Neural progenitor cell (in vitro differentiated cells): ENCODE data around the gene APLF. TPM values are rescaled to one million over a fixed set of nuclear protein-coding genes. Genes with fewer than 3 reads are reported as not detected.

Experiments
- DNase-seq: peaks from one replicate; pipeline ENCODE4 v3.0.0-alpha.2; 2016; ENCODE audit warnings: low spot score
- H2AFZ ChIP-seq: fragments of 200-600 bp; sonication (generic); replicated peaks from 2 replicates; pipeline ENCODE4 v1.6.1; 2016; ENCODE audit warnings: antibody characterized with exemption
- H3F3A ChIP-seq: fragments of 200-600 bp; sonication (generic); 2 replicates; pipeline ENCODE4 v1.6.1; 2016; ENCODE audit warnings: antibody characterized with exemption, low read depth
- H3K27ac ChIP-seq: fragments of 200-600 bp; sonication (generic); 2 replicates; pipeline ENCODE4 v1.5.1; 2016; ENCODE audit warnings: mild to moderate bottlenecking
- H3K27me3 ChIP-seq: fragments of 200-600 bp; sonication (generic); 2 replicates; pipeline ENCODE4 v1.6.1; 2016; ENCODE audit warnings: mild to moderate bottlenecking, moderate library complexity
- H3K36me3 ChIP-seq: fragments of 200-600 bp; sonication (generic); 2 replicates; pipeline ENCODE4 v1.5.1; 2016
- H3K4me1 ChIP-seq: fragments of 200-600 bp; sonication (generic); 2 replicates; pipeline ENCODE4 v1.6.1; 2016; ENCODE audit warnings: mixed run types
- H3K4me2 ChIP-seq: fragments of 200-600 bp; sonication (generic); 2 replicates; pipeline ENCODE4 v1.6.1; 2016
- H3K4me3 ChIP-seq: fragments of 200-600 bp; sonication (generic); 2 replicates; pipeline ENCODE4 v1.5.1; 2016
- H3K79me2 ChIP-seq: fragments of 200-600 bp; sonication (generic); 2 replicates; pipeline ENCODE4 v1.6.1; 2016; ENCODE audit warnings: low read depth
- H3K9ac ChIP-seq: fragments of 200-600 bp; sonication (generic); 2 replicates; pipeline ENCODE4 v1.6.1; 2016
- H3K9me3 ChIP-seq: fragments of 200-600 bp; sonication (generic); 2 replicates; pipeline ENCODE4 v1.5.1; 2016; ENCODE audit warnings: low read depth
- H4K20me1 ChIP-seq: fragments of 200-600 bp; sonication (generic); 2 replicates; pipeline ENCODE4 v1.6.1; 2016; ENCODE audit warnings: low read depth
- H3K27ac Mint-ChIP-seq: 3 replicates; pipeline ENCODE4 v1.8.0; 2021; ENCODE audit warnings: mixed read lengths
- H3K27me3 Mint-ChIP-seq: 2 replicates; pipeline ENCODE4 v1.8.0; 2022; ENCODE audit warnings: low read depth, mild to moderate bottlenecking, inconsistent platforms, moderate library complexity, mixed read lengths; ENCODE audit not compliant: insufficient read depth
- H3K36me3 Mint-ChIP-seq: 3 replicates; pipeline ENCODE4 v1.8.0; 2021; ENCODE audit warnings: mixed read lengths
- H3K4me1 Mint-ChIP-seq: 3 replicates; pipeline ENCODE4 v1.8.0; 2021; ENCODE audit warnings: mixed read lengths
- H3K4me3 Mint-ChIP-seq: 3 replicates; pipeline ENCODE4 v1.8.0; 2021; ENCODE audit warnings: mild to moderate bottlenecking, moderate library complexity, mixed read lengths
- H3K9me3 Mint-ChIP-seq: 3 replicates; pipeline ENCODE4 v1.8.0; 2020; ENCODE audit warnings: mixed read lengths
- EZH2 ChIP-seq: fragments of 200-600 bp; sonication (generic); IDR thresholded peaks from 2 replicates; pipeline ENCODE4 v1.6.1; 2017; ENCODE audit warnings: antibody characterized with exemption, mild to moderate bottlenecking, moderate library complexity
- EZH2phosphoT487 ChIP-seq: fragments of 200-600 bp; sonication (generic); IDR thresholded peaks from 2 replicates; pipeline ENCODE4 v1.6.1; 2017; ENCODE audit warnings: antibody characterized with exemption
- total RNA-seq: library from RNA; depleted of rRNA; stranded (reverse); fragments of >200 nt; gene quantifications from 2 replicates; pipeline ENCODE4 v1.2.3, GENCODE V29; 2015; ENCODE audit warnings: low replicate concordance
- TF ChIP-seq, protein P1 (sequence below): fragments of 200-600 bp; sonication (generic); IDR thresholded peaks from 2 replicates; pipeline ENCODE4 v1.5.1; 2017; ENCODE audit warnings: antibody characterized with exemption, mild to moderate bottlenecking

APLF gene
- total RNA-seq, 1 donor from 2014 or later, result 16.9 TPM

DNA sequence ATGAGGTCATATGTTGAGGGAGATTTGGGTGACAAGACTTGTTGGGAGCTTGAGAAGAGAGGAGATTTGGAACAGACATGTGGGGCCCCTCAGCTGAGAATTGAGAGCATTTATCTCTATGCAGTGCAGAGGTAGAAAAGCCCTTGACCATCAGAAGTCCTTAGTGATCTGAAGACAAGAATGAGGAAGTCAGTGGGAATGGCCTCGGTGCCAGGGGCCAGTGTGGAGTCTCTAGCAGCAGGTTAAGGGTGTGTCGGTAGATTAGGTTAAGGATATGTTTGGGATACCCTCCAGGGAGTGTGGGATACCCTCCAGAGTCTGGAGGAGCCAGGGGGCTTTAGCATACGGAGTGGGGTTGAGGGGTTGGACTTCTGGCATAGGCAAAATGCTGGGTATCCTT is 41.9 kb upstream of the APLF start:
- Mint-ChIP-seq H3K4me1 (no peaks in the 10 kb centered on the region), H3K4me3 (no peak overlapping the region), H3K27ac (no peak overlapping the region), H3K36me3 (no peaks in the 10 kb centered on the region), H3K9me3 (no peaks in the 10 kb centered on the region), H3K27me3 (no peaks in the 10 kb centered on the region)
- no peaks in the 10 kb centered on the region for H3K27me3 ChIP-seq
- H3K4me2 ChIP-seq, result no peak overlapping the region
- no peaks in the 10 kb centered on the region for H4K20me1 ChIP-seq
- H3K36me3 ChIP-seq, result no peaks in the 10 kb centered on the region
- H3F3A ChIP-seq, result no peaks in the 10 kb centered on the region
- H2AFZ ChIP-seq, result no peak overlapping the region
- no peak overlapping the region for H3K4me3 ChIP-seq
- TF ChIP-seq EZH2 (no peak), EZH2phosphoT487 (no peak)
- TF ChIP-seq, protein P1, sequence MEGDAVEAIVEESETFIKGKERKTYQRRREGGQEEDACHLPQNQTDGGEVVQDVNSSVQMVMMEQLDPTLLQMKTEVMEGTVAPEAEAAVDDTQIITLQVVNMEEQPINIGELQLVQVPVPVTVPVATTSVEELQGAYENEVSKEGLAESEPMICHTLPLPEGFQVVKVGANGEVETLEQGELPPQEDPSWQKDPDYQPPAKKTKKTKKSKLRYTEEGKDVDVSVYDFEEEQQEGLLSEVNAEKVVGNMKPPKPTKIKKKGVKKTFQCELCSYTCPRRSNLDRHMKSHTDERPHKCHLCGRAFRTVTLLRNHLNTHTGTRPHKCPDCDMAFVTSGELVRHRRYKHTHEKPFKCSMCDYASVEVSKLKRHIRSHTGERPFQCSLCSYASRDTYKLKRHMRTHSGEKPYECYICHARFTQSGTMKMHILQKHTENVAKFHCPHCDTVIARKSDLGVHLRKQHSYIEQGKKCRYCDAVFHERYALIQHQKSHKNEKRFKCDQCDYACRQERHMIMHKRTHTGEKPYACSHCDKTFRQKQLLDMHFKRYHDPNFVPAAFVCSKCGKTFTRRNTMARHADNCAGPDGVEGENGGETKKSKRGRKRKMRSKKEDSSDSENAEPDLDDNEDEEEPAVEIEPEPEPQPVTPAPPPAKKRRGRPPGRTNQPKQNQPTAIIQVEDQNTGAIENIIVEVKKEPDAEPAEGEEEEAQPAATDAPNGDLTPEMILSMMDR, result no peak
- H3K27ac ChIP-seq, result no peak overlapping the region
- H3K9ac ChIP-seq, result no peak overlapping the region
- H3K9me3 ChIP-seq, result no peaks in the 10 kb centered on the region
- DNase-seq, result no peak
- no peaks in the 10 kb centered on the region for H3K79me2 ChIP-seq
- H3K4me1 ChIP-seq, result no peaks in the 10 kb centered on the region

DNA sequence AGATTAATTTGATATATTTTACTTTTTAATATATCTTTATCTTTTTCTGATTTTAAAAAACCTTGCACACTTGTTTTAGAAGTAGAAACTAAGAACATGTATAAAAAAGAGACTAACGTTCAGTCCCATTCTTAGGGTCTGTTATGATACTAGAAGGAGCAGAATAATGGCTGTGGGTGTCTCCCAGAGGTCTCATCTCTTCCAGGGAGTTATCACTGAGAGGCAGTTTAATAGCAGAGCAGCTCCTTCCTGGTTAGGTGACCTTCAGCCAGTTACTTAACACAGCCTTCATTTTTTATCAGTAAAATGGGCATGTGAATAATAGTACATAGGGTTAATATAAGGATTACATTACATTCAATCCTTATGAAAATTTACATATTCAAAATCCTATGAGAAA is 40.9 kb upstream of the APLF start:
- H3F3A ChIP-seq, result no peaks in the 10 kb centered on the region
- H2AFZ ChIP-seq, result no peak overlapping the region
- no peaks in the 10 kb centered on the region for H3K27me3 ChIP-seq
- no peak for DNase-seq
- no peak overlapping the region for H3K4me3 Mint-ChIP-seq
- H3K4me2 ChIP-seq, result no peak overlapping the region
- no peak for TF ChIP-seq EZH2
- TF ChIP-seq, protein P1, result no peak
- no peak for TF ChIP-seq EZH2phosphoT487
- H4K20me1 ChIP-seq, result no peaks in the 10 kb centered on the region
- H3K4me1 Mint-ChIP-seq, result no peaks in the 10 kb centered on the region
- no peaks in the 10 kb centered on the region for H3K9me3 Mint-ChIP-seq
- H3K36me3 ChIP-seq, result no peaks in the 10 kb centered on the region
- H3K27me3 Mint-ChIP-seq, result no peaks in the 10 kb centered on the region
- no peak overlapping the region for H3K27ac Mint-ChIP-seq
- H3K79me2 ChIP-seq, result no peaks in the 10 kb centered on the region
- H3K4me3 ChIP-seq, result no peak overlapping the region
- H3K9me3 ChIP-seq, result no peaks in the 10 kb centered on the region
- no peaks in the 10 kb centered on the region for H3K36me3 Mint-ChIP-seq
- no peak overlapping the region for H3K9ac ChIP-seq
- no peaks in the 10 kb centered on the region for H3K4me1 ChIP-seq
- no peak overlapping the region for H3K27ac ChIP-seq

DNA sequence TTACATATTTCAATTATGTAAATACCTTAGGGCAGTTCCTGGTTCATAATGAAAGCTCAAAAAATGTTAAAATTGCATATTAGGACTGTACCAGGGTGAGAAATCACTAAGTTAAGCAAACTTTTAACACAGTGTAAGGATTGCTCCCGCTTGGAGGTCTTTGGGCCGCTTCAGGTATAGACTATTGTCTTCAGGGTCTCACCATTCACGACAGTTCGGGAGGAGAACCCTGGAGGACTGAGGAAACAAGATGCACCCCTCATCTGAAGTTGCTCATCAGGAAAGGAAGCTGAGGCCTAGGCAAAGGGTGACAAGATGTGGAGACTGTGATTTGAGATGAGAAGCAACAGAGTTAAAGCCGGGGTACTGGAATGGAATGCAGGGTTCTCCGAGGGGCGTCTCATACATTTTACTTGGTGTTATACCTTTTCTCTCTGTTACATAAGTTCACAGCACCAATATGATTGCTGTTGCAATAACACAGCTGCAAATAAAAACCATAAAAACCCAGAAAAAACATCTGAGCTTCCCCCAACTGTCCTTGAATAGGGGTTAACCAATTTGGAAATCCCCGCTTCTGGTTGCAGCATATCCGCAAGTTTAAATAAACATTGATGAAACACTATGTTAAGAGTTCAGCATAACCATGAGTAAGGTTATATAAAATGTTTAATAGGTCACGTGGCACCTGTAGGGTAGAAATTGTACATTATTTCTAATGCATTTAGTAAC is 40.4 kb upstream of the APLF start:
- TF ChIP-seq EZH2phosphoT487, result no peak
- no peak for TF ChIP-seq EZH2
- TF ChIP-seq, protein P1, result no peak
- Mint-ChIP-seq H3K27me3 (no peaks in the 10 kb centered on the region), H3K4me3 (no peak overlapping the region), H3K4me1 (no peaks in the 10 kb centered on the region), H3K27ac (no peak overlapping the region), H3K36me3 (no peaks in the 10 kb centered on the region), H3K9me3 (no peaks in the 10 kb centered on the region)
- Histone ChIP-seq H3K79me2 (no peaks in the 10 kb centered on the region), H3K27me3 (no peaks in the 10 kb centered on the region), H2AFZ (no peak overlapping the region), H3K4me1 (no peaks in the 10 kb centered on the region), H3K9ac (no peak overlapping the region), H3K4me3 (no peak overlapping the region), H3K27ac (no peak overlapping the region), H3K4me2 (no peak overlapping the region), H3F3A (no peaks in the 10 kb centered on the region), H4K20me1 (no peaks in the 10 kb centered on the region), H3K36me3 (no peaks in the 10 kb centered on the region), H3K9me3 (no peaks in the 10 kb centered on the region)
- DNase-seq, result no peak
